MCF 10A (cell line): ENCODE results near the gene UTF1. TPM values are rescaled to one million over a fixed set of nuclear protein-coding genes. Genes with fewer than 3 reads are reported as not detected.

ENCODE experiments used
- BruUV-seq: library from RNA; stranded (reverse); fragments of 400-500 nt; replicated peaks from 2 replicates; lab custom pipeline; 2021; lab: Mats Ljungman, UMichigan
- CTCF ChIA-PET: fragments of 300-600 bp; sonication (Branson Sonifier 250); formaldehyde crosslinking; extraction: SDS; loops from one replicate; lab custom pipeline; 2021; ENCODE audit warnings: antibody characterized with exemption, inconsistent platforms; lab: Yijun Ruan, JAX
- POLR2A ChIA-PET: fragments of 300-600, 350-650 bp; sonication (Branson Sonifier 250); formaldehyde crosslinking; extraction: SDS; loops from one replicate; lab custom pipeline; 2020; ENCODE audit warnings: antibody characterized with exemption, inconsistent platforms; lab: Yijun Ruan, JAX
- DNase-seq: peaks from one replicate; pipeline ENCODE4 v3.0.0-alpha.2; 2018; ENCODE audit not compliant: unreplicated experiment
- H3K27ac Mint-ChIP-seq: one replicate; pipeline ENCODE4 v1.8.0; 2022; ENCODE audit warnings: mild to moderate bottlenecking, low read depth, mixed read lengths; ENCODE audit not compliant: unreplicated experiment
- H3K27me3 Mint-ChIP-seq: one replicate; pipeline ENCODE4 v1.8.0; 2022; ENCODE audit warnings: mixed read lengths; ENCODE audit not compliant: insufficient read depth, unreplicated experiment
- H3K36me3 Mint-ChIP-seq: one replicate; pipeline ENCODE4 v1.8.0; 2022; ENCODE audit warnings: mild to moderate bottlenecking, moderate library complexity, mixed read lengths; ENCODE audit not compliant: insufficient read depth, unreplicated experiment
- H3K4me1 Mint-ChIP-seq: one replicate; pipeline ENCODE4 v1.8.0; 2022; ENCODE audit warnings: mixed read lengths; ENCODE audit not compliant: insufficient read depth, unreplicated experiment
- H3K4me3 Mint-ChIP-seq: one replicate; pipeline ENCODE4 v1.8.0; 2022; ENCODE audit warnings: mild to moderate bottlenecking, moderate library complexity, mixed read lengths; ENCODE audit not compliant: unreplicated experiment
- H3K9me3 Mint-ChIP-seq: one replicate; pipeline ENCODE4 v1.8.0; 2022; ENCODE audit warnings: mixed read lengths; ENCODE audit not compliant: unreplicated experiment
- intact Hi-C: fragments of 100-400 bp; cut with micrococcal nuclease; formaldehyde crosslinking; loops from 2 replicates; pipeline ENCODE4 v1.14.1; 2022
- total RNA-seq: library from RNA; stranded (reverse); gene quantifications from 2 replicates; pipeline ENCODE4 v1.2.3, GENCODE V29; 2022
- TF ChIP-seq, protein P1 (sequence below): fragments of 200-600 bp; IDR thresholded peaks from one replicate; pipeline ENCODE4 v1.8.0; 2022; ENCODE audit warnings: antibody characterized with exemption, mild to moderate bottlenecking; ENCODE audit not compliant: unreplicated experiment

The UTF1 gene
- total RNA-seq, 1 experiment from 2014 or later = not detected

DNA sequence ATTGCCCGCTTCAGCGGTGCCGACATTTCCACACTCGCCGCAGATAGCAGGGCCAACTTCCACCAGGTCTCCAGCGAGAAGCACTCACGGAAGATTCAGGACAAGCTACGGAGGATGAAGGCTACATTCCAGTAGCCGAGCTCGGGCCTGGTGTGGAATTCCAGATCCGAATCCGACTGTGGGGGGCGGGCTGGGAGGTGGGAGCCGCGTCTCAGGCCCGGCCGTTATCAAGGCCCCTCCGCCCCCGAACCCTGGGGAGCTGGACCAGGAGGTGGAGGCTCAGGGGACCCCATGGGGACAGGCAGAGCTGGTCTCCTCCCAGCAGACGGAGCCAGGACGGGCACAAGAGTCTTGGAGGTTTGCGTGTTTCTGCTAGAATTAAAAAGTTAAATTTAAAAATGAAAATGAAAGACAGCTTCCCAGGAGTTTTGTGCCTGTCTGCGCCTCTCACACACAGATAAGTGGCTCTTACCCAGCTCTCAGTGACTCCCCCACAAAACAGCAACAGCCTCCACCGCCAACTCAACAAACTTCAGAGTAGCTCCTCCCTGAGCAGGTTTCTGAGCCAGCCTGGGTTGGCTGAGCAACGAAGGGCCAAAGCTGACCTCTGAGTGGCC, 5.2 kb upstream of the UTF1 start:
- CTCF ChIA-PET = interaction anchor here (0.6 to 0.7 kb wide), 2 partner anchors 18 to 559 kb away, joined by 3 read pairs; no protein-coding TSS in a partner anchor
- no peak for DNase-seq
- POLR2A ChIA-PET = no interaction called here
- TF ChIP-seq, protein P1, sequence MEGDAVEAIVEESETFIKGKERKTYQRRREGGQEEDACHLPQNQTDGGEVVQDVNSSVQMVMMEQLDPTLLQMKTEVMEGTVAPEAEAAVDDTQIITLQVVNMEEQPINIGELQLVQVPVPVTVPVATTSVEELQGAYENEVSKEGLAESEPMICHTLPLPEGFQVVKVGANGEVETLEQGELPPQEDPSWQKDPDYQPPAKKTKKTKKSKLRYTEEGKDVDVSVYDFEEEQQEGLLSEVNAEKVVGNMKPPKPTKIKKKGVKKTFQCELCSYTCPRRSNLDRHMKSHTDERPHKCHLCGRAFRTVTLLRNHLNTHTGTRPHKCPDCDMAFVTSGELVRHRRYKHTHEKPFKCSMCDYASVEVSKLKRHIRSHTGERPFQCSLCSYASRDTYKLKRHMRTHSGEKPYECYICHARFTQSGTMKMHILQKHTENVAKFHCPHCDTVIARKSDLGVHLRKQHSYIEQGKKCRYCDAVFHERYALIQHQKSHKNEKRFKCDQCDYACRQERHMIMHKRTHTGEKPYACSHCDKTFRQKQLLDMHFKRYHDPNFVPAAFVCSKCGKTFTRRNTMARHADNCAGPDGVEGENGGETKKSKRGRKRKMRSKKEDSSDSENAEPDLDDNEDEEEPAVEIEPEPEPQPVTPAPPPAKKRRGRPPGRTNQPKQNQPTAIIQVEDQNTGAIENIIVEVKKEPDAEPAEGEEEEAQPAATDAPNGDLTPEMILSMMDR = no peak
- no peaks in the 10 kb centered on the region for H3K9me3 Mint-ChIP-seq
- no peaks in the 10 kb centered on the region for H3K27me3 Mint-ChIP-seq
- no peak overlapping the region for H3K27ac Mint-ChIP-seq
- no peaks in the 10 kb centered on the region for H3K4me1 Mint-ChIP-seq
- H3K36me3 Mint-ChIP-seq = no peaks in the 10 kb centered on the region
- H3K4me3 Mint-ChIP-seq = no peak overlapping the region
- BruUV-seq = no TSS peak
- intact Hi-C loops = no loop called here

DNA sequence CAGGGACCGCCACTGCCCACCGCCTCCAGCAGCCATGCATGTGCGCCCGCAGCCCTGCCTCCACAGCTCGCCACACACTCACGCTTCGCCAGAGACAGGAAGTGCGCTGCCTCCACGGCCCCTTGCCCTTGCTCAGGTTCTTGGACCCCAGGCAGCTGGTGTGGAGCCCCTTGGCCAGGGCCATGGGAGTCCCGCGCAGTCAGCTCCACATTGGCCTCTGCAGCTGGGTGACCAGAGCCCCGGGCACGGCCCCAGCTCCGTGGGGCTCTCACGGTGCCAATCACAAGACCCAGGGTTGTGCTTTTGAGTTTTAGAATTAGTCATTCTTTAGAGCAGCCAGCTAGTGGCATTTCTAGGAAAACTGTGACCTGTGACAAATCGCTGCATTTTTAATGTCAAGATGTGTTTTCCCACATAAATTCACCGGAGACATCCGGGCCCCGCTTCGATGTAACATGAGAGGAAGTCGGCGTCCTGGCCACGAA, 4.3 kb upstream of the UTF1 start:
- Mint-ChIP-seq H3K4me1 (no peaks in the 10 kb centered on the region), H3K9me3 (no peaks in the 10 kb centered on the region), H3K27ac (no peak overlapping the region), H3K36me3 (no peaks in the 10 kb centered on the region), H3K4me3 (no peak overlapping the region), H3K27me3 (no peaks in the 10 kb centered on the region)
- DNase-seq = no peak
- intact Hi-C loops = no loop called here
- TF ChIP-seq, protein P1 = no peak
- ChIA-PET POLR2A (no interaction called here), CTCF (interaction anchor here (0.7 kb wide), 1 partner anchor 17 kb away, joined by 3 read pairs; no protein-coding TSS in a partner anchor)
- BruUV-seq = no TSS peak

DNA sequence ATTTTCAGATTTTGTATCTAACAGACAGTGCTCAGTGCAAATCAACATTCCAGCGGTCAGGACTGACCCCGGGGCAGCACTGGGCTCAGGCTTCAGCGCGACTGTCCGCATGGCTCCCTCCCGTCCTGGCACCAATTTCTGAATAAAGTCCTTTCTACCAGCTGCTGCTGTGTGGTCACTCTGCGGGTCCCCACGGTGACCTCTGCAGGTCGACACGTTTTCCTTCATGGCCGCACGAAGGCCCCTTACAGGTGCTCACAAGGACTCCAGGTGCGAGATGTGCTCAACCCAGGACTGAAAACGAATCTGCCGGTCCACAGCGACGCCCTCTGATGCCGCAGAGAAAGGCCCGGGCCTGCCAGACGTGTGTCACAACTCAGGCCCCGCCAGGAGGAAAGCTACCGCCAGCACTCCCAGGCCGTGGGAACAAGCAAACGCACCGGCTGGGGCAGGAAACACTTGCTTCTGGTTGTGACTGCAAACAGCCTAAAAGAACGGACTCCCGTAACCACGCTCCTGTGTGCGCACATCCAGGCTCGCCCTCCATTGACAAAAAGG, 3.7 kb upstream of the UTF1 start:
- no TSS peak for BruUV-seq
- intact Hi-C loops = no loop called here
- H3K36me3 Mint-ChIP-seq = no peaks in the 10 kb centered on the region
- H3K4me1 Mint-ChIP-seq = no peaks in the 10 kb centered on the region
- ChIA-PET CTCF (interaction anchor here (1.1 kb wide), 1 partner anchor 31 kb away, joined by 3 read pairs; no protein-coding TSS in a partner anchor), POLR2A (no interaction called here)
- TF ChIP-seq, protein P1 = no peak
- no peaks in the 10 kb centered on the region for H3K9me3 Mint-ChIP-seq
- no peaks in the 10 kb centered on the region for H3K27me3 Mint-ChIP-seq
- H3K4me3 Mint-ChIP-seq = no peak overlapping the region
- DNase-seq = no peak
- no peak overlapping the region for H3K27ac Mint-ChIP-seq

DNA sequence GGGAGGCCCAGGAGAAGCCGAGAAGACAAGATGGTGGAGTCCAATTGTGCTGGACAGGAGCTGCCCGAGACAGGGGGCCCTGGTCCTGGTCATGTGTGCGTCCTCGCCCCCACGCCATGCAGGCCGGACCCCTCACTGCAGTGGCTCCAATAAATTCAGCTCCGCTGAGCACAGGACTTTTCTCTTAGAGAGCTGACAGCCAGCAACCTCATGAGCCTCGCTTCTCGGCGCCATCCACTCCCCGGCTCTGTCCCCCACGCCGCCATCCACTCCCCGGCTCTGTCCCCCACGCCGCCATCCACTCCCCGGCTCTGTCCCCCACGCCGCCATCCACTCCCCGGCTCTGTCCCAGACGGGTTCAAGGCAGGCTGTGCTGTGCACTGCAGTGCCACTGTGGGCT, 2.8 kb upstream of the UTF1 start:
- CTCF ChIA-PET = interaction anchor here (0.6 to 1.1 kb wide), 2 partner anchors 31 to 1034 kb away, joined by 3 read pairs; no protein-coding TSS in a partner anchor
- POLR2A ChIA-PET = no interaction called here
- no peak overlapping the region for H3K4me3 Mint-ChIP-seq
- no peaks in the 10 kb centered on the region for H3K9me3 Mint-ChIP-seq
- no peaks in the 10 kb centered on the region for H3K4me1 Mint-ChIP-seq
- H3K27ac Mint-ChIP-seq = no peak overlapping the region
- no peak for DNase-seq
- no peaks in the 10 kb centered on the region for H3K36me3 Mint-ChIP-seq
- H3K27me3 Mint-ChIP-seq = no peaks in the 10 kb centered on the region
- BruUV-seq = no TSS peak
- TF ChIP-seq, protein P1 = no peak
- intact Hi-C loops = no loop called here
